Activated T-cell treated with anti-CD3 and anti-CD28 coated beads, Interleukin-2, amount 50 U/mL, for 48 hours (primary cell): ENCODE data around the gene MED12L.
"Not testable (repeated sequence)": the region's sequence is repeated elsewhere in the genome, so short reads cannot be mapped to it uniquely, and the experiment has no call there.

Experiments
- DNase-seq, 2 experiments: peaks; one replicate each; pipeline ENCODE4 v3.0.0-alpha.2; 2020

The MED12L gene

DNA sequence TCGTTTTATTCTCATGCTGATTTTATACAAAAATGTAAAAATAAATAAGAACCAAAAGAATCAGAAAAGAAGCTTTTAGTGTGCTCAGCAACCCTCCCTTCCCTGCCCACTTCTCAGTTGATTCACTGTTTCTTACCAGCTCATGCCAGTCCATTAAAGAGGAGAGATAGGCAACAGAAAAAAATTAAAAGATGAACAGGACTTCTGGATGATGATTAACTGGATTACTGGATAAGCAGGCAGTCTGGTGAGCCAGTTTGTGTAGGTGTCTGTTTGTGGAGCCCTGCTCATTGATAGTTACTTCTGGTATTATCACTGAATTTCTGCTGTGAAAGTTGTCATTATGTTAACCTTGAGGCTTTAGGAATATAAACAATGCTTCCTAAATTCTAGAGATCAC, 132.7 kb downstream of the MED12L start:
- no peak for DNase-seq

DNA sequence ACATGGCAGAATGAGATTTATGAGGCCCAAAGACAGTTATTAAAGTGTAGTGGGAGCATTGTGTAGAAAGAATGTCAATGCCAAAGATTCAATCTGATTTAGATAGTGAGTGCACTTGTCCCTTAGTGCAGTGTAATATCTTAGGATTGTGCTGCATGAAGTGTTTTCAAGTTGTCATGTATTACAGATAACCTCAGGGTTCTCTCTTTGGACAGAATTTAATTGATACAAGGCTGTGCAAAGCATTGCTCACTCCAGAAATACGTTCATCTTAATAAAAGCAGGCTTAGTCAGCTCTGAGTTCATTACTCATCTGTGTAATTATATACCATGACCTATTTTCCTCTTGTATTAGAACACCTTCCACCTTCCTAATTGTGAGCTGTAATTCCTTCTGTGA, 133.6 kb downstream of the MED12L start:
- DNase-seq: no peak

DNA sequence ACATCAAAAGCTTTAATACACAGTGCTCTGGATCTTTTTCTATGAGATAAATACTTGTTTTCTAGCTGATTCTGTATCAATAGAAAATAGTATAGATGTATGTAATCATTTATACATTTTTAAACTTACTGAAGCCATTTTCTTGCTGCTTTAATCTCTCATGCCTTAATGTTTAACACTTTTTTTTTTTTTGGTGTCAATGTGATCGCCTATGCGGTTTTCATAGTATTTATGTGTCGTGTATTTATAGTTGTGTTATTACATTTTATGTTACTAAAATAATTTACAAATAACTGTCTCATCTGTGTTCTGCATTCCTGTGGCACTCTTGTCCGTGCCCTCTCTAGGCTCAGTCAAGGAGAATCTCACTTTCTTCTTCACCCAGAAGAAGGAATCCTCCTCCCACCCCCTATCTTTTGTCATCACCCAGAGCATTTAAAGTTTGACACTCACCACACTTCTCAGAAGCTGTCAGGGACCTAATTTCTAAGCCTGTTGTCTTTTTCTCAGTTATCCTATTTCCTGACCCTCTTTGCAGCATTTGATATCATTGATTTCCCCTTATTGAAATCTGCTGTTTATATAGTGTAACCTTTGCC, 138.9 kb downstream of the MED12L start:
- DNase-seq: no peak

GRCh38 chr3:151225040-151225975, 139.8 kb downstream of the MED12L start:
- no peak for DNase-seq

- DNase-seq: peak; percentile 43 to 50
These were observed 140.7 kb downstream of the MED12L start for GRCh38 chr3:151226088-151226563.

GRCh38 chr3:151226825-151227224, 141.4 kb downstream of the MED12L start:
- no peak for DNase-seq

GRCh38 chr3:151227266-151227806, 141.9 kb downstream of the MED12L start:
- no peak for DNase-seq

DNA sequence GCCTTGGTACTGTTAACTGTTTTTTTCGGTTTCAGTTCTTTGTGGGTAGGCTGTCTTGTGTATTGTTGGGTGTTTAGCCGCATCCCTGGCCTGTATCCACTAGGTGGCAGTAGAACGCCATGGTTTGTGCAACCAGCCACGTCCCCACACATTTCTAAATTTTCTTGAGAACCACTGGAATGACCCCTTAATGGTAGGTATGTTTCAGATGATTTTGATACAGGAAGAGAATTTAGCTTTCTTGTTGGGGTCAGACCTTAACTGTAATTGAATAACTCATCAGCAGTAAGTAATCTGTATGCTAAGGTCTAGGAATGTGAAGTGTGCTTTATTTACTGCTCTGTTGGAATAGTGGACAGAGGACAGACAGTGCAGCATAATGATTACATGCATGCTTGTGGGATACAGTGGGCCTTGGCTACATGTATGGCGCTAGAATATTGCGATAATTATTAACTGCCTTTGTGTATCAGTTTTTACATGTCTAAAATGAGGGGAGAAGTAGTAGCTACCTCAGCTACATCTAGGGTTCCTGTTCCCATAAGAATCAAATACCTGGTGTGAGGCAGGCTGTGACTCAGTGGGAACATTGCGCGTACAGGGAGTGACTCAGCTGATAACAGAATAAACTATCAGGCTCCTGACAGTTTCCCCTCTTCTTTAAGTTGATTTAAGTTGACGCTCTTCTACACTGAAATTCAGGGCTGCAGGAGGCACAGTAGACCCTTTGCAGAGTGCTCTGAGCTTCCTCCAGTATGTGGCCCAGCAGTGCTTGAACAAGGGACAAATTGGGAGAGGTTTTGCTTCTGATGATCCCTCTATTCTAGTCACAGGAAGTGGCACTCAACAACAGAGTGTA, 142.6 kb downstream of the MED12L start:
- peak; percentile 85 to 88 for DNase-seq

DNA sequence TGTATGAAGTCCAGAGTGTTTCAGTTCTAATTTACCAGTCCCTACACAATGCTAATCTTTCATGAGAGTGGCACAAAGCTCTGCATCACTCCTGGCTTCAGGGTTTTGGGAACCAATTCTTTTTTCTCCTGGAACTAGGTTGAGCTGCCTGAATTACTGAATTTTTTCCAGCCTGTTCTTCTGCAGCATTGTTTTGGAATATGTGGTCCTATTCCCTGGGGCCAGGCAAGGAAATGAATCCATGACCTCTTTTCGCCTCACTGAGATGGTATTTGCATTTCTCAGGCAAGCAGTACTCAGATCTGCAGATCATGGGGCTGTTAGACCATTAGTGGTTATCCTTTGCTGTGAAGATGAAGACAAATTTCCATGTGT, 143.2 kb downstream of the MED12L start:
- no peak for DNase-seq

DNA sequence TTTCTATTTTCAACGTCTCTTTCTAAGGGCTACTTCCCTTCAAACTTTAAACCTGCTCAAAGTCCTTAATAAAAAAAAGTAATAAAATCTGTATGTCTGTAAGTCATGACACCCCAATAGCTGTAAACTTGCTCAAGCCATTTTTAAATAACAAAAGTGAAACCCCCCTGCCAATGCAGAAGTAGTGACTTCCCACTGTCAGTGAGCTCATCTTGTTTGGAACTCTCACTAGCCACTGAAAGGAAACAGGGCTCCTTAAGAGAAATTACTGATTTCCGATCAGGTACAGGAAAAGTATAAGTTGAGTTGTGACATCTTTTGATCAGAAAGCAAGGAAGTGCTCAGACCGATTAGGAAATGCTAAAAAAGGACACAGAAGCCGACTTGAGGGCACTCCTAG, 145.2 kb downstream of the MED12L start:
- no peak for DNase-seq

DNA sequence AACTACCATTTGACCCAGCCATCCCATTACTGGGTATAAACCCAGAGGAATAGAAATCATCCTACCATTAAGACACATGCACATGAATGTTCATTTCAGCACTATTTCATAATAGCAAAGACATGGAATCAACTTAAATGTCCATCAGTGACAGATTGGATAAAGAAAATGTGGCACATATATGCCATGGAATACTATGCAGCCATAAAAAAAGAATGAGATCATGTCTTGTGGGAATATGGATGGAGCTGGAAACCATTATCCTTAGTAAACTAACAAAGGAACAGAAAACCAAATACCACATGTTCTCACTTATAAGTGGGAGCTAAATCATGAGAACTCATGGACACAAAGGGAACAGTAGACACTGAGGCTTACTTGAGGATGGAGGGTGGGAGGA, 146.9 kb downstream of the MED12L start:
- DNase-seq: not testable (repeated sequence)

- no peak for DNase-seq
These were observed 147.5 kb downstream of the MED12L start for GRCh38 chr3:151232991-151233390.

DNA sequence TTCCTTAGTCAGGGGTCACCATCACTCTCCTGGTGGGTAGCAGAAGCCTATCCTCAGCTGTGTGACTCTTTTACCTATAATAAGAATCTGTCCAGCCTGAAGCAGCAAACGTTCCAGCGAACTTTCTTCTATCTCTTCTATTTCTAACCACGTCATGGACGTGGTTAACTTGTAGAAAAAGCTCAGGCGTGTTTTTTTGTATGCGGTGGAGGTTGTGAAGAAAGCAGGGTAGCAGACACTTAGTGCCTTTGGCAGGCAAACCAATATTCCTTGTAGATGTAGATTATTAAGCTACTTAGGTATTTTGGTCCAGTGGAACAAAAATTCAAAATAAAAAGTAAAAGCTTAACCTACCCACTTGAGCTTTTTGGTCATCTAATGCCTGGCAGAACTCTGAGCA, 149.4 kb downstream of the MED12L start:
- no peak for DNase-seq

GRCh38 chr3:151236316-151236715, 150.9 kb downstream of the MED12L start:
- no peak for DNase-seq

GRCh38 chr3:151236736-151237135, 151.3 kb downstream of the MED12L start:
- DNase-seq: no peak

DNA sequence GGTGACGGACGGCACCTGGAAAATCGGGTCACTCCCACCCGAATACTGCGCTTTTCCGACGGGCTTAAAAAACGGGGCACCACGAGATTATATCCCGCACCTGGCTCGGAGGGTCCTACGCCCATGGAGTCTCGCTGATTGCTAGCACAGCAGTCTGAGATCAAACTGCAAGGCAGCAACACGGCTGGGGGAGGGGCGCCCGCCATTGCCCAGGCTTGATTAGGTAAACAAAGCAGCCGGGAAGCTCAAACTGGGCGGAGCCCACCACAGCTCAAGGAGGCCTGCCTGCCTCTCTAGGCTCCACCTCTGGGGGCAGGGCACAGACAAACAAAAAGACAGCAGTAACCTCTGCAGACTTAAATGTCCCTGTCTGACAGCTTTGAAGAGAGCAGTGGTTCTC, 156.5 kb downstream of the MED12L start:
- not testable (repeated sequence) for DNase-seq

- no peak for DNase-seq
These were observed 163.4 kb downstream of the MED12L start for GRCh38 chr3:151248772-151249337.

DNA sequence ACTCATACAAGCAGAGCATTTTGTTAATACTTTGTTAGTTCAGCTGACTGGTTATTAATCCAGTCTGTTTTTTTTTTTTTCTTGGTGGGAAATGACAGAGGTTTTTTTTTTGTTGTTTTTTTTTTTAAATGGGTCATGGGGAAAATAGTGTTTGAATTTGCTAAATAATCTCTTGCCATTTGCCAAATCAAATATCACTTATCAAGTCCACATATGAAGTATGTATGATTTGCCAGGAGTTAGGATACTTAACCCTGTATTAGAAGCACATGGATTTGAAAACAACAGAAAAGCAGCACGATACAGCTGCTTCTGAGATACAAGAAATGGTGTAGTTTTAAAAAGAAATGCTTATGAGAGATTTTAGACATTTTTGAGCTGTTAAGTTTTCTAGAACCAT, 171.3 kb downstream of the MED12L start:
- DNase-seq: no peak

GRCh38 chr3:151259664-151260063, 174.2 kb downstream of the MED12L start:
- no peak for DNase-seq

DNA sequence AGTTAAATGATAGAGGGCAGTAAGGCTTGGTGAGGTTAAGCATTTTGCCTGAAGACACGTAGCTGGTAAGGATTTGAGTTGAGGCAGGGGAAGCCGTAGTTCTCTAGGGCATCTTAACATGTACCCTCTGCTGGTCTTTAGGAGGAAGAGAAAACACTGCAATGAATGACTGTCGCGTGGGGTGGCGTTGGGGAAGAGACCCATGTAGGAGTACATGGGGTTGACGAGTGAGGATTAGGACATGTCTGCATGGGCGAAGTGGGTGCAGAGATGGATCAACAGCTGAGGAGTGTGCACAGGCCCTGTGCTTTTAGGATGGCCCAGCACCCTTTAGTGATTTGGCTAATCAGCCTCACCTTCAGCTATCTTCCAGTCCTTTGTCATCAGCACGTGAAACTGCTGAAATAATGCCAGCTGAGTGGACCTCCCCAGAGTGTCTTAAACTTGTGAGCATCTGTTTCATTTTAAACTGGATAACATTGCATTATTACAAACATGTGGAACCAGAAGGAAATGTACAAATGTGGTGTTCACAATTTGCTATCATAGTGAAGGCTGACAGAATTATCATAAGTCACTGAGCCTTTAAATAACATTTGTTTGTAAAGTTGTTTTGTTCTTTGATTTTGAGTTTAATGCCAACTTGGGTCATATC, 177.5 kb downstream of the MED12L start:
- no peak for DNase-seq

DNA sequence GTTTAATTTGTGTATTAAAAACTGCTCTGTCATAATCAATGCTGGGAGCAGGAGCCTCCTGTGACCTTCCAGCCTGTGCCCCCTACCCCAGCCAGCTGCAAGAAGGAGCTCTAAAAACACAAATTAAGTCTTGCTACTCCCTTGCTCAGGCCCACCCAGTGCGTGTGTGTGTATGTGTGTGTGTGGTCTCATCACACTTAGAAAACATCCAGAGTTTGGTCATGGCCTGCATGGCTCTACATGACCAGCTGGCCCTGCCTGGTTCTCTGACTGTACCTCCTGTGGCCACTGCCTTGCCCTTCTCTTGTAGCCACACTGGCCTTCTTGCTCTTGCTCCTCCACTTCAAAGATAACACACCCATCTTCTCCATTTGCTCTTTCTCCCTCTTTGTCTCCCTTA, 179.1 kb downstream of the MED12L start:
- no peak for DNase-seq

- DNase-seq: no peak
These were observed 179.7 kb downstream of the MED12L start for GRCh38 chr3:151265166-151265565.
